ENCODE data around the gene CDYL. TPM values are rescaled to one million over a fixed set of nuclear protein-coding genes. Genes with fewer than 3 reads are reported as not detected.

CDYL gene
- polyA plus RNA-seq, 1 experiment = 26.6 TPM

GRCh38 chr6:4804095-4804494 is 27.9 kb downstream of the CDYL start:
- CTCF ChIA-PET = interaction anchor here (0.7 to 1.1 kb wide), 3 partner anchors 425 to 492 kb away, joined by 3 to 5 read pairs (median 4); no protein-coding TSS in a partner anchor
- POLR2A ChIA-PET = interaction anchor here (0.8 kb wide), 1 partner anchor 104 kb away, joined by 3 read pairs; no protein-coding TSS in a partner anchor

GRCh38 chr6:4805553-4806336 is 29.5 kb downstream of the CDYL start:
- Histone ChIP-seq H3K27ac (ENCODE audit: low read depth, low read length) (no peak overlapping the region), H3K9me3 (ENCODE audit: control insufficient read depth, insufficient read depth, low read length) (no peaks in the 10 kb centered on the region), H3K27me3 (ENCODE audit: control insufficient read depth, insufficient read depth, low read length) (no peaks in the 10 kb centered on the region), H3K4me3 (ENCODE audit: low read depth, low read length) (no peak overlapping the region)
- TF ChIP-seq CTCF (IDR thresholded peaks at IDR 0.05; ENCODE audit: low read depth, low read length) = peak; percentile 56
- DNase-seq (ENCODE audit: low read depth, low spot score) = no peak
- POLR2A ChIA-PET = no interaction called here
- CTCF ChIA-PET = interaction anchor here (0.9 kb wide), 1 partner anchor 12 kb away, joined by 3 read pairs; no protein-coding TSS in a partner anchor

More at GRCh38 chr6:4804095-4804494, 27.9 kb downstream of the CDYL start:
- Histone ChIP-seq H3K27me3 (ENCODE audit: control insufficient read depth, insufficient read depth, low read length) (no peaks in the 10 kb centered on the region), H3K27ac (ENCODE audit: low read depth, low read length) (no peak overlapping the region), H3K9me3 (ENCODE audit: control insufficient read depth, insufficient read depth, low read length) (peaks cover 4% of the 10 kb centered on the region), H3K4me3 (ENCODE audit: low read depth, low read length) (no peak overlapping the region)
- no peak for DNase-seq (ENCODE audit: low read depth, low spot score)
- TF ChIP-seq CTCF (IDR thresholded peaks at IDR 0.05; ENCODE audit: low read depth, low read length) = no peak

- ChIA-PET CTCF (no interaction called here), POLR2A (no interaction called here)
These were observed 30.1 kb downstream of the CDYL start for GRCh38 chr6:4806337-4806725.

GRCh38 chr6:4806791-4807190 is 30.6 kb downstream of the CDYL start:
- Histone ChIP-seq H3K4me3 (ENCODE audit: low read depth, low read length) (no peak overlapping the region), H3K9me3 (ENCODE audit: control insufficient read depth, insufficient read depth, low read length) (no peaks in the 10 kb centered on the region), H3K27me3 (ENCODE audit: control insufficient read depth, insufficient read depth, low read length) (no peaks in the 10 kb centered on the region), H3K27ac (ENCODE audit: low read depth, low read length) (no peak overlapping the region)
- ChIA-PET POLR2A (no interaction called here), CTCF (no interaction called here)
- no peak for TF ChIP-seq CTCF (IDR thresholded peaks at IDR 0.05; ENCODE audit: low read depth, low read length)
- no peak for DNase-seq (ENCODE audit: low read depth, low spot score)

More at GRCh38 chr6:4806337-4806725, 30.1 kb downstream of the CDYL start:
- H3K4me3 ChIP-seq (ENCODE audit: low read depth, low read length) = no peak overlapping the region
- TF ChIP-seq CTCF (IDR thresholded peaks at IDR 0.05; ENCODE audit: low read depth, low read length) = no peak
- no peaks in the 10 kb centered on the region for H3K9me3 ChIP-seq (ENCODE audit: control insufficient read depth, insufficient read depth, low read length)
- H3K27ac ChIP-seq (ENCODE audit: low read depth, low read length) = no peak overlapping the region
- DNase-seq (ENCODE audit: low read depth, low spot score) = no peak
- no peaks in the 10 kb centered on the region for H3K27me3 ChIP-seq (ENCODE audit: control insufficient read depth, insufficient read depth, low read length)

- Histone ChIP-seq H3K9me3 (ENCODE audit: control insufficient read depth, insufficient read depth, low read length) (no peaks in the 10 kb centered on the region), H3K4me3 (ENCODE audit: low read depth, low read length) (no peak overlapping the region), H3K27ac (ENCODE audit: low read depth, low read length) (no peak overlapping the region), H3K27me3 (ENCODE audit: control insufficient read depth, insufficient read depth, low read length) (no peaks in the 10 kb centered on the region)
- no peak for TF ChIP-seq CTCF (IDR thresholded peaks at IDR 0.05; ENCODE audit: low read depth, low read length)
- CTCF ChIA-PET = interaction anchor here (0.7 to 0.9 kb wide), 2 partner anchors 154 to 959 kb away, joined by 3 read pairs; partner anchors contain the start of gene FAM50B
- POLR2A ChIA-PET = no interaction called here
- DNase-seq (ENCODE audit: low read depth, low spot score) = no peak
These were observed 32.2 kb downstream of the CDYL start for GRCh38 chr6:4808396-4808795.

Data from AG04450 (cell line).